ENCODE data around the gene KRT85.

Gene KRT85

GRCh38 chr12:52356762-52357580 is 10.3 kb downstream of the KRT85 start:
- DNase-seq = no peak
- H3K27me3 Mint-ChIP-seq = peaks cover 0 to 66% of the 10 kb centered on the region in 2 donors
- no peak overlapping the region for H3K27ac Mint-ChIP-seq
- H3K4me3 Mint-ChIP-seq = no peak overlapping the region
- H3K36me3 Mint-ChIP-seq (ENCODE audit: insufficient read depth) = peaks cover 3% of the 10 kb centered on the region
- H3K9me3 Mint-ChIP-seq = no peaks in the 10 kb centered on the region
- peaks cover 47 to 48% of the 10 kb centered on the region in 2 donors for H3K4me1 Mint-ChIP-seq (ENCODE audit: low read depth in 2 of 2)
- no peak for ATAC-seq (replicated peaks)

GRCh38 chr12:52356031-52356761 is 11.1 kb downstream of the KRT85 start:
- Mint-ChIP-seq H3K27ac (no peak overlapping the region), H3K36me3 (ENCODE audit: insufficient read depth) (peaks cover 7% of the 10 kb centered on the region), H3K9me3 (no peaks in the 10 kb centered on the region), H3K4me1 (ENCODE audit: low read depth in 2 of 2) (peaks cover 45 to 46% of the 10 kb centered on the region in 2 donors), H3K27me3 (peaks cover 0 to 66% of the 10 kb centered on the region in 2 donors), H3K4me3 (no peak overlapping the region)
- ATAC-seq (replicated peaks) (no peak), DNase-seq (no peak)

- ATAC-seq (replicated peaks) (no peak), DNase-seq (no peak)
- Mint-ChIP-seq H3K36me3 (ENCODE audit: insufficient read depth) (peaks cover 7% of the 10 kb centered on the region), H3K27ac (no peak overlapping the region), H3K4me3 (no peak overlapping the region), H3K4me1 (ENCODE audit: low read depth in 2 of 2) (peaks cover 42 to 49% of the 10 kb centered on the region in 2 donors), H3K27me3 (peaks cover 5 to 67% of the 10 kb centered on the region in 2 donors), H3K9me3 (no peaks in the 10 kb centered on the region)
These were observed 12.1 kb downstream of the KRT85 start for GRCh38 chr12:52355176-52355575.

GRCh38 chr12:52354200-52354599 is 13.1 kb downstream of the KRT85 start:
- Mint-ChIP-seq H3K27ac (no peak overlapping the region), H3K4me1 (ENCODE audit: low read depth in 2 of 2) (peaks cover 36 to 42% of the 10 kb centered on the region in 2 donors), H3K36me3 (ENCODE audit: insufficient read depth) (peaks cover 7% of the 10 kb centered on the region), H3K4me3 (no peak overlapping the region), H3K27me3 (peaks cover 5 to 65% of the 10 kb centered on the region in 2 donors), H3K9me3 (no peaks in the 10 kb centered on the region)
- no peak for DNase-seq
- ATAC-seq (replicated peaks) = no peak

GRCh38 chr12:52353766-52354165 is 13.5 kb downstream of the KRT85 start:
- peaks cover 33 to 40% of the 10 kb centered on the region in 2 donors for H3K4me1 Mint-ChIP-seq (ENCODE audit: low read depth in 2 of 2)
- DNase-seq = no peak
- H3K27me3 Mint-ChIP-seq = peaks cover 5 to 64% of the 10 kb centered on the region in 2 donors
- H3K27ac Mint-ChIP-seq = no peak overlapping the region
- no peak overlapping the region for H3K4me3 Mint-ChIP-seq
- no peaks in the 10 kb centered on the region for H3K9me3 Mint-ChIP-seq
- H3K36me3 Mint-ChIP-seq (ENCODE audit: insufficient read depth) = peaks cover 7% of the 10 kb centered on the region
- no peak for ATAC-seq (replicated peaks)

- DNase-seq = no peak
- H3K9me3 Mint-ChIP-seq = no peaks in the 10 kb centered on the region
- peak overlapping the region in 1 of 2 donors; percentile 10 for H3K27ac Mint-ChIP-seq
- peaks cover 7 to 69% of the 10 kb centered on the region in 2 donors for H3K27me3 Mint-ChIP-seq
- no peak overlapping the region for H3K4me3 Mint-ChIP-seq
- ATAC-seq (replicated peaks) = no peak
- H3K36me3 Mint-ChIP-seq (ENCODE audit: insufficient read depth) = peaks cover 7% of the 10 kb centered on the region
- peaks cover 26 to 33% of the 10 kb centered on the region in 2 donors for H3K4me1 Mint-ChIP-seq (ENCODE audit: low read depth in 2 of 2)
These were observed 14.3 kb downstream of the KRT85 start for GRCh38 chr12:52352951-52353350.

- H3K27ac Mint-ChIP-seq = peak overlapping the region; percentile 10
- DNase-seq (peak; percentile 61 to 72 (median 66)), ATAC-seq (replicated peaks) (peak; percentile 100)
- H3K27me3 Mint-ChIP-seq = peaks cover 9 to 69% of the 10 kb centered on the region in 2 donors
- peak overlapping the region; percentile 42 to 47 for H3K4me3 Mint-ChIP-seq
- H3K9me3 Mint-ChIP-seq = no peaks in the 10 kb centered on the region
- H3K4me1 Mint-ChIP-seq (ENCODE audit: low read depth in 2 of 2) = peaks cover 25 to 29% of the 10 kb centered on the region in 2 donors
- peaks cover 7% of the 10 kb centered on the region for H3K36me3 Mint-ChIP-seq (ENCODE audit: insufficient read depth)
These were observed 15.9 kb downstream of the KRT85 start for GRCh38 chr12:52351196-52352059.

- peaks cover 7% of the 10 kb centered on the region for H3K36me3 Mint-ChIP-seq (ENCODE audit: insufficient read depth)
- H3K9me3 Mint-ChIP-seq = no peaks in the 10 kb centered on the region
- DNase-seq (no peak), ATAC-seq (replicated peaks) (no peak)
- H3K27ac Mint-ChIP-seq = no peak overlapping the region
- H3K4me3 Mint-ChIP-seq = no peak overlapping the region
- H3K4me1 Mint-ChIP-seq (ENCODE audit: low read depth in 2 of 2) = peaks cover 25 to 29% of the 10 kb centered on the region in 2 donors
- peaks cover 9 to 75% of the 10 kb centered on the region in 2 donors for H3K27me3 Mint-ChIP-seq
These were observed 16.5 kb downstream of the KRT85 start for GRCh38 chr12:52350786-52351185.

- ATAC-seq (replicated peaks) (no peak), DNase-seq (no peak)
- Mint-ChIP-seq H3K4me3 (no peak overlapping the region), H3K4me1 (ENCODE audit: low read depth in 2 of 2) (peaks cover 25 to 29% of the 10 kb centered on the region in 2 donors), H3K36me3 (ENCODE audit: insufficient read depth) (peaks cover 7% of the 10 kb centered on the region), H3K27me3 (peaks cover 9 to 77% of the 10 kb centered on the region in 2 donors), H3K9me3 (no peaks in the 10 kb centered on the region), H3K27ac (no peak overlapping the region)
These were observed 17.2 kb downstream of the KRT85 start for GRCh38 chr12:52350021-52350620.

GRCh38 chr12:52349196-52349595 is 18.1 kb downstream of the KRT85 start:
- H3K4me3 Mint-ChIP-seq = no peak overlapping the region
- H3K36me3 Mint-ChIP-seq (ENCODE audit: insufficient read depth) = peaks cover 7% of the 10 kb centered on the region
- DNase-seq (no peak), ATAC-seq (replicated peaks) (no peak)
- peaks cover 25 to 29% of the 10 kb centered on the region in 2 donors for H3K4me1 Mint-ChIP-seq (ENCODE audit: low read depth in 2 of 2)
- no peaks in the 10 kb centered on the region for H3K9me3 Mint-ChIP-seq
- peaks cover 9 to 75% of the 10 kb centered on the region in 2 donors for H3K27me3 Mint-ChIP-seq
- no peak overlapping the region for H3K27ac Mint-ChIP-seq

- peaks cover 9 to 75% of the 10 kb centered on the region in 2 donors for H3K27me3 Mint-ChIP-seq
- H3K27ac Mint-ChIP-seq = no peak overlapping the region
- no peak overlapping the region for H3K4me3 Mint-ChIP-seq
- ATAC-seq (replicated peaks) (no peak), DNase-seq (no peak)
- H3K9me3 Mint-ChIP-seq = no peaks in the 10 kb centered on the region
- peaks cover 5% of the 10 kb centered on the region for H3K36me3 Mint-ChIP-seq (ENCODE audit: insufficient read depth)
- peaks cover 18 to 22% of the 10 kb centered on the region in 2 donors for H3K4me1 Mint-ChIP-seq (ENCODE audit: low read depth in 2 of 2)
These were observed 19.4 kb downstream of the KRT85 start for GRCh38 chr12:52347551-52348510.

- Mint-ChIP-seq H3K36me3 (ENCODE audit: insufficient read depth) (peaks cover 4% of the 10 kb centered on the region), H3K4me1 (ENCODE audit: low read depth in 2 of 2) (peaks cover 11 to 15% of the 10 kb centered on the region in 2 donors)
- no peak for DNase-seq
These were observed 20.3 kb downstream of the KRT85 start for GRCh38 chr12:52347016-52347415.

More at GRCh38 chr12:52347016-52347415, 20.3 kb downstream of the KRT85 start:
- no peak overlapping the region for H3K4me3 Mint-ChIP-seq
- no peaks in the 10 kb centered on the region for H3K9me3 Mint-ChIP-seq
- peaks cover 9 to 80% of the 10 kb centered on the region in 2 donors for H3K27me3 Mint-ChIP-seq
- H3K27ac Mint-ChIP-seq = no peak overlapping the region
- no peak for ATAC-seq (replicated peaks)

Measured in effector memory CD8-positive, alpha-beta T cell (primary cell).